Keratinocyte (primary cell): ENCODE results near the gene TMEM86A. TPM values are rescaled to one million over a fixed set of nuclear protein-coding genes. Genes with fewer than 3 reads are reported as not detected.

Source experiments
- DNase-seq: peaks from one replicate; pipeline ENCODE4 v3.0.0-alpha.2; 2011; ENCODE audit warnings: low read depth, missing footprints, low spot score
- FAIRE-seq: peaks from 2 replicates; lab custom pipeline; 2011; peaks lifted over from hg19 to GRCh38; lab: Jason Lieb, UNC
- H2AFZ ChIP-seq: 2 replicates; pipeline ENCODE4 v1.6.0; 2012; ENCODE audit warnings: low read length, control low read depth, inconsistent platforms; ENCODE audit not compliant: control insufficient read depth
- H3K27ac ChIP-seq: 2 replicates; pipeline ENCODE4 v1.5.1; 2011; ENCODE audit warnings: low read length; ENCODE audit not compliant: control insufficient read depth, insufficient read depth
- H3K27me3 ChIP-seq: 3 replicates; pipeline ENCODE4 v1.6.0; 2011; ENCODE audit warnings: low read length; ENCODE audit not compliant: control insufficient read depth, insufficient read depth; ENCODE audit errors: extremely low read depth
- H3K36me3 ChIP-seq, 2 experiments: 2 replicates in 1 of 2; 3 replicates in 1 of 2; pipeline ENCODE4 v1.5.1; 2011; ENCODE audit warnings: low read length in 2 of 2, mild to moderate bottlenecking in 1 of 2; ENCODE audit not compliant: control insufficient read depth in 2 of 2, insufficient read depth in 2 of 2; ENCODE audit errors: extremely low read depth in 1 of 2
- H3K4me1 ChIP-seq: 3 replicates; pipeline ENCODE4 v1.5.1; 2011; ENCODE audit warnings: low read length; ENCODE audit not compliant: control insufficient read depth, insufficient read depth; ENCODE audit errors: extremely low read depth
- H3K4me2 ChIP-seq: 3 replicates; pipeline ENCODE4 v1.6.0; 2011; ENCODE audit warnings: low read depth, low read length; ENCODE audit not compliant: control insufficient read depth, insufficient read depth; ENCODE audit errors: extremely low read depth
- H3K4me3 ChIP-seq, 3 experiments: fragments of 200-600 bp in 1 of 3; sonication (generic) in 1 of 3; 2 replicates in 2 of 3; 3 replicates in 1 of 3; pipeline ENCODE4 v1.5.1; 2011 to 2016; ENCODE audit warnings: low read length in 3 of 3, mild to moderate bottlenecking in 3 of 3, control low read depth in 2 of 3, inconsistent platforms in 1 of 3, low read depth in 1 of 3, mixed read lengths in 1 of 3, mixed run types in 1 of 3, moderate library complexity in 1 of 3; ENCODE audit not compliant: control insufficient read depth in 2 of 3, insufficient read depth in 2 of 3; ENCODE audit errors: extremely low read depth in 1 of 3
- H3K79me2 ChIP-seq: 2 replicates; pipeline ENCODE4 v1.6.0; 2012; ENCODE audit warnings: low read length; ENCODE audit not compliant: control insufficient read depth, insufficient read depth
- H3K9ac ChIP-seq: 3 replicates; pipeline ENCODE4 v1.6.0; 2011; ENCODE audit warnings: low read length; ENCODE audit not compliant: control insufficient read depth, insufficient read depth; ENCODE audit errors: extremely low read depth
- H3K9me1 ChIP-seq: 3 replicates; pipeline ENCODE4 v1.6.0; 2011; ENCODE audit warnings: low read length; ENCODE audit not compliant: control insufficient read depth, insufficient read depth; ENCODE audit errors: extremely low read depth
- H3K9me3 ChIP-seq: 2 replicates; pipeline ENCODE4 v1.5.1; 2012; ENCODE audit warnings: low read depth, low read length; ENCODE audit not compliant: control insufficient read depth
- H4K20me1 ChIP-seq: 3 replicates; pipeline ENCODE4 v1.6.0; 2011; ENCODE audit warnings: low read length; ENCODE audit not compliant: control insufficient read depth, insufficient read depth; ENCODE audit errors: extremely low read depth
- CTCF ChIP-seq, 3 experiments: IDR thresholded peaks in 1 of 3; conservative IDR thresholded peaks in 1 of 3; optimal IDR thresholded peaks in 1 of 3; 2 replicates in 2 of 3; 3 replicates in 1 of 3; pipeline versions ENCODE3 to v1.5.1; 2011; ENCODE audit warnings: low read length in 3 of 3, mild to moderate bottlenecking in 3 of 3, moderate library complexity in 2 of 3, control low read depth in 1 of 3, inconsistent platforms in 1 of 3; ENCODE audit not compliant: insufficient read depth in 2 of 3; ENCODE audit errors: extremely low read depth in 1 of 3
- EZH2 ChIP-seq: IDR thresholded peaks from one replicate; pipeline ENCODE4 v1.6.1; 2012; ENCODE audit warnings: inconsistent platforms, mild to moderate bottlenecking, low read length, moderate library complexity
- dilution Hi-C: fragments of 300-500 bp; cut with MboI; formaldehyde crosslinking; loops from one replicate; pipeline ENCODE4 v1.7.0; 2020; ENCODE audit warnings: low sequenced_read_pairs; ENCODE audit not compliant: extremely low pct_ligation_motif_present
- polyA plus RNA-seq, 5 experiments: library from polyadenylated mRNA; depleted of rRNA in 3 of 5; stranded (reverse) in 3 of 5; stranded (forward) in 1 of 5; unstranded in 1 of 5; fragments of >200 nt; gene quantifications; 1 replicate in 1 of 5; 2 replicates in 3 of 5; 3 replicates in 1 of 5; pipeline versions ENCODE4 v1.2.1 to v1.2.3, GENCODE V29; 2011 to 2012; ENCODE audit warnings: missing spikeins in 2 of 5, low read depth in 1 of 5, low replicate concordance in 1 of 5

Gene TMEM86A
- polyA plus RNA-seq, 1 donor (not counting 4 experiments of a cell fraction or from before 2014, with no cell fraction given), result 2.5 TPM

GRCh38 chr11:18743365-18743764 is 44.8 kb downstream of the TMEM86A start:
- TF ChIP-seq EZH2, result no peak
- no peak for TF ChIP-seq CTCF (optimal IDR thresholded peaks at IDR 0.05 in 1 of 3, IDR thresholded peaks at IDR 0.05 in 1 of 3, conservative IDR thresholded peaks at IDR 0.05 in 1 of 3; ENCODE audit: extremely low read depth in 1 of 3, insufficient read depth in 2 of 3, low read length in 3 of 3)
- Histone ChIP-seq H3K9ac (no peak overlapping the region), H3K4me3 (no peak overlapping the region), H3K27me3 (no peaks in the 10 kb centered on the region), H3K4me2 (no peak overlapping the region), H3K27ac (no peak overlapping the region), H3K9me1 (no peaks in the 10 kb centered on the region), H3K4me1 (no peaks in the 10 kb centered on the region), H4K20me1 (no peaks in the 10 kb centered on the region), H3K36me3 (no peaks in the 10 kb centered on the region), H3K79me2 (no peaks in the 10 kb centered on the region), H3K9me3 (no peaks in the 10 kb centered on the region), H2AFZ (no peak overlapping the region)
- dilution Hi-C loops, result no loop called here
- no peak for FAIRE-seq
- no peak for DNase-seq

DNA sequence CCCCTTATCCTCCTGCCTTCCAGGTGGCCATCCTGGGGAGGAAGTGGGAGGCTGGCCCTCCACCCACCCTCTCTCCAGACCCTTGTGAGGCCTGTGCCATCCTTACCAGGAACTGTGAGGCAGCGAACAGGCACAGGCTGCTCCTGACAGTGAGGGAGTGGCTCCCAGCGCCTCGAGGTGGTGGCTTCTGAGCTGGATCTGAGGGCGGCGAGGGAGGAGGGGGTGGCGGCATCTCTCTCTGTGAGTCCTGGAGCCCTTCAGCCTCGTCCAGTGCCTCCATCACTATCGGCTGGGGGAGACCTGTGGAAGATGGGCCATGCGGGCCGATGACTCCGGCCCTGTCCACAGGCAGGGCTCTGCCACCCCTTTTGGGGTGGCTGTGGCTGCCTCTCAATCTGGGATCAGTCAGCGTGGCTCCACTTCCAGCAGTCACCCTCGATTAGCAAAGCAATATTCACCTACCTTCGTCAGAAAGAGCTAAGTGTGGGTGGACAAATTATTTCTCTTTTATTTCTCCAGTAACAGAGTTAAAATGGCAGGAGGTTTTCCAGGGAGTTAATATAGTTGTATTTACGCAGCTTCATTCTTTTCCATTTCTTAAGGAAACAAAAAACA is 45.4 kb downstream of the TMEM86A start:
- no peaks in the 10 kb centered on the region for H3K9me1 ChIP-seq
- no peak overlapping the region for H3K4me3 ChIP-seq
- H2AFZ ChIP-seq, result no peak overlapping the region
- no peaks in the 10 kb centered on the region for H3K36me3 ChIP-seq
- no peaks in the 10 kb centered on the region for H3K4me1 ChIP-seq
- H3K27me3 ChIP-seq, result no peaks in the 10 kb centered on the region
- no peaks in the 10 kb centered on the region for H3K79me2 ChIP-seq
- H3K4me2 ChIP-seq, result no peak overlapping the region
- no peak for DNase-seq
- H3K27ac ChIP-seq, result no peak overlapping the region
- TF ChIP-seq CTCF (optimal IDR thresholded peaks at IDR 0.05 in 1 of 3, IDR thresholded peaks at IDR 0.05 in 1 of 3, conservative IDR thresholded peaks at IDR 0.05 in 1 of 3; ENCODE audit: extremely low read depth in 1 of 3, insufficient read depth in 2 of 3, low read length in 3 of 3), result no peak
- TF ChIP-seq EZH2, result no peak
- no peaks in the 10 kb centered on the region for H3K9me3 ChIP-seq
- H3K9ac ChIP-seq, result no peak overlapping the region
- FAIRE-seq, result no peak
- no peaks in the 10 kb centered on the region for H4K20me1 ChIP-seq
- dilution Hi-C loops, result no loop called here
